H9 (cell line): ENCODE data around the gene DSCAM. TPM values are rescaled to one million over a fixed set of nuclear protein-coding genes. Genes with fewer than 3 reads are reported as not detected.

Experiments used
- DNase-seq: peaks from one replicate; pipeline ENCODE4 v3.0.0-alpha.2; 2017
- H2AFZ ChIP-seq: one replicate; pipeline ENCODE4 v1.6.1; 2013; ENCODE audit warnings: mild to moderate bottlenecking, low read length, control low read depth, moderate library complexity
- H2AK5ac ChIP-seq: 2 replicates; pipeline ENCODE4 v1.6.1; 2013; ENCODE audit warnings: low read length, control low read depth, mixed read lengths; ENCODE audit not compliant: insufficient read length
- H2BK120ac ChIP-seq: one replicate; pipeline ENCODE4 v1.6.1; 2013; ENCODE audit warnings: low read depth, mild to moderate bottlenecking, low read length, control low read depth, inconsistent platforms; ENCODE audit not compliant: poor library complexity, severe bottlenecking
- H2BK12ac ChIP-seq: 2 replicates; pipeline ENCODE4 v1.6.1; 2013; ENCODE audit warnings: low read length, control low read depth, mixed read lengths, low read depth; ENCODE audit not compliant: insufficient read length
- H2BK15ac ChIP-seq: 2 replicates; pipeline ENCODE4 v1.6.1; 2013; ENCODE audit warnings: low read depth, low read length, control low read depth
- H2BK20ac ChIP-seq: one replicate; pipeline ENCODE4 v1.6.1; 2013; ENCODE audit warnings: low read depth, mild to moderate bottlenecking, low read length, control low read depth, inconsistent platforms; ENCODE audit not compliant: poor library complexity, severe bottlenecking
- H2BK5ac ChIP-seq: 2 replicates; pipeline ENCODE4 v1.6.1; 2013; ENCODE audit warnings: low read length, control low read depth, mixed read lengths; ENCODE audit not compliant: insufficient read length
- H3K14ac ChIP-seq: 2 replicates; pipeline ENCODE4 v1.6.1; 2013; ENCODE audit warnings: low read length, control low read depth; ENCODE audit not compliant: insufficient read depth
- H3K18ac ChIP-seq: 2 replicates; pipeline ENCODE4 v1.6.1; 2013; ENCODE audit warnings: low read depth, mild to moderate bottlenecking, mixed read lengths, low read length, control low read depth; ENCODE audit not compliant: insufficient read length
- H3K23ac ChIP-seq: 2 replicates; pipeline ENCODE4 v1.6.1; 2013; ENCODE audit warnings: low read length, control low read depth, mixed read lengths, low read depth; ENCODE audit not compliant: insufficient read length
- H3K23me2 ChIP-seq: 2 replicates; pipeline ENCODE4 v1.6.1; 2013; ENCODE audit warnings: low read depth, mild to moderate bottlenecking, mixed read lengths, low read length, control low read depth; ENCODE audit not compliant: insufficient read length, poor library complexity, severe bottlenecking
- H3K27ac ChIP-seq: 2 replicates; pipeline ENCODE4 v1.5.1; 2013; ENCODE audit warnings: low read length, control low read depth, mixed read lengths, low read depth; ENCODE audit not compliant: insufficient read length
- H3K27me3 ChIP-seq: 2 replicates; pipeline ENCODE4 v1.6.1; 2013; ENCODE audit warnings: low read length, control low read depth, inconsistent platforms; ENCODE audit not compliant: insufficient read depth
- H3K4ac ChIP-seq: 2 replicates; pipeline ENCODE4 v1.6.1; 2013; ENCODE audit warnings: low read depth, mild to moderate bottlenecking, control low read depth, inconsistent platforms, low read length, moderate library complexity
- H3K4me1 ChIP-seq: 2 replicates; pipeline ENCODE4 v1.6.1; 2013; ENCODE audit warnings: low read length, control low read depth, inconsistent platforms; ENCODE audit not compliant: insufficient read depth
- H3K4me2 ChIP-seq: 2 replicates; pipeline ENCODE4 v1.6.1; 2013; ENCODE audit warnings: low read length, control low read depth, mixed read lengths; ENCODE audit not compliant: insufficient read length, insufficient read depth
- H3K56ac ChIP-seq: 2 replicates; pipeline ENCODE4 v1.6.1; 2013; ENCODE audit warnings: low read depth, mild to moderate bottlenecking, mixed read lengths, low read length, control low read depth; ENCODE audit not compliant: insufficient read length
- H3K79me1 ChIP-seq: 2 replicates; pipeline ENCODE4 v1.6.1; 2013; ENCODE audit warnings: low read depth, mild to moderate bottlenecking, moderate library complexity, low read length, control low read depth, inconsistent platforms; ENCODE audit not compliant: insufficient read depth, poor library complexity, severe bottlenecking
- H3K79me2 ChIP-seq: 2 replicates; pipeline ENCODE4 v1.6.1; 2013; ENCODE audit warnings: low read length, control low read depth, inconsistent platforms; ENCODE audit not compliant: insufficient read depth
- H3K9ac ChIP-seq: 2 replicates; pipeline ENCODE4 v1.6.1; 2013; ENCODE audit warnings: low read length, control low read depth, mixed read lengths; ENCODE audit not compliant: insufficient read length; ENCODE audit errors: extremely low read depth
- H3K9me3 ChIP-seq: one replicate; pipeline ENCODE4 v1.6.1; 2013; ENCODE audit warnings: low read depth, low read length, inconsistent platforms; ENCODE audit not compliant: control insufficient read depth
- H3T11ph ChIP-seq: one replicate; pipeline ENCODE4 v1.6.1; 2013; ENCODE audit warnings: mild to moderate bottlenecking, low read length, control low read depth, inconsistent platforms
- H4K20me1 ChIP-seq: one replicate; pipeline ENCODE4 v1.6.1; 2013; ENCODE audit not compliant: control insufficient read depth, insufficient read length, insufficient read depth
- H4K5ac ChIP-seq: 2 replicates; pipeline ENCODE4 v1.6.1; 2013; ENCODE audit warnings: low read depth, mild to moderate bottlenecking, mixed read lengths, low read length, control low read depth; ENCODE audit not compliant: insufficient read length
- H4K8ac ChIP-seq: replicated peaks from 2 replicates; pipeline ENCODE4 v1.6.1; 2013; ENCODE audit warnings: low read length, control low read depth, mixed read lengths, low read depth; ENCODE audit not compliant: insufficient read length
- H4K91ac ChIP-seq: 2 replicates; pipeline ENCODE4 v1.6.1; 2013; ENCODE audit warnings: low read depth, mild to moderate bottlenecking, moderate library complexity, mixed read lengths, low read length, control low read depth; ENCODE audit not compliant: insufficient read length
- H3K27ac Mint-ChIP-seq, 3 experiments: 2 replicates in 2 of 3; 3 replicates in 1 of 3; pipeline ENCODE4 v1.8.0; 2020 to 2021; ENCODE audit warnings: mixed read lengths in 3 of 3, mild to moderate bottlenecking in 1 of 3, moderate library complexity in 1 of 3
- H3K27me3 Mint-ChIP-seq: 2 replicates; pipeline ENCODE4 v1.8.0; 2021; ENCODE audit warnings: low read depth, mild to moderate bottlenecking, moderate library complexity, mixed read lengths
- H3K36me3 Mint-ChIP-seq, 3 experiments: 2 replicates in 2 of 3; 3 replicates in 1 of 3; pipeline ENCODE4 v1.8.0; 2020 to 2021; ENCODE audit warnings: low read depth in 3 of 3, mixed read lengths in 3 of 3; ENCODE audit not compliant: insufficient read depth in 1 of 3
- H3K4me1 Mint-ChIP-seq, 2 experiments: 2 replicates each; pipeline ENCODE4 v1.8.0; 2020; ENCODE audit warnings: mixed read lengths in 2 of 2
- H3K4me3 Mint-ChIP-seq, 2 experiments: 2 replicates in 1 of 2; 3 replicates in 1 of 2; pipeline ENCODE4 v1.8.0; 2020 to 2021; ENCODE audit warnings: mild to moderate bottlenecking in 2 of 2, mixed read lengths in 2 of 2, moderate library complexity in 1 of 2
- H3K9me3 Mint-ChIP-seq, 2 experiments: 2 replicates in 1 of 2; 3 replicates in 1 of 2; pipeline ENCODE4 v1.8.0; 2020; ENCODE audit warnings: mild to moderate bottlenecking in 2 of 2, mixed read lengths in 2 of 2, moderate library complexity in 1 of 2
- CTCF ChIP-seq: fragments of 200-600 bp; sonication (generic); conservative IDR thresholded peaks from 3 replicates; pipeline ENCODE4 v1.8.0; 2021; ENCODE audit warnings: antibody characterized with exemption, mild to moderate bottlenecking
- WGBS: extraction: QIAGEN DNeasy Blood & Tissue Kit; methylation state at CpG from one replicate; pipeline ENCODE4 v1.1.7; 2013; ENCODE audit warnings: missing lambda C conversion rate, low lambda C conversion rate, mixed read lengths; ENCODE audit not compliant: insufficient read length; ENCODE audit errors: extremely low coverage; 5-methylcytosine and 5-hydroxymethylcytosine counted together
- total RNA-seq: library from RNA; stranded (reverse); gene quantifications from 2 replicates; pipeline ENCODE4 v1.2.1, GENCODE V29; 2021

Gene DSCAM
- total RNA-seq, 1 experiment from 2014 or later = 0.17 TPM

GRCh38 chr21:40345711-40346321 is 501.1 kb downstream of the DSCAM start:
- H3K27me3 Mint-ChIP-seq = no peaks in the 10 kb centered on the region; the same call in 1 of the 2 replicates
- H3K27ac Mint-ChIP-seq = no peak overlapping the region
- no peak overlapping the region for H3K56ac ChIP-seq

More at GRCh38 chr21:40345711-40346321, 501.1 kb downstream of the DSCAM start:
- Histone ChIP-seq H3K4me2 (no peak overlapping the region), H3K4me1 (no peaks in the 10 kb centered on the region), H3K18ac (no peak overlapping the region), H3K23ac (no peak overlapping the region), H3K14ac (no peak overlapping the region), H3K4ac (no peak overlapping the region), H2AFZ (no peak overlapping the region), H2BK120ac (no peak overlapping the region), H4K5ac (no peak overlapping the region), H3K27me3 (no peaks in the 10 kb centered on the region), H4K20me1 (no peaks in the 10 kb centered on the region), H2BK20ac (no peak overlapping the region), H2AK5ac (no peak overlapping the region), H3K79me2 (no peaks in the 10 kb centered on the region), H3K9me3 (no peaks in the 10 kb centered on the region), H3K9ac (no peak overlapping the region), H2BK12ac (no peak overlapping the region), H3K27ac (no peak overlapping the region), H4K91ac (no peak overlapping the region), H2BK15ac (no peak overlapping the region), H3K23me2 (no peaks in the 10 kb centered on the region), H2BK5ac (no peak overlapping the region), H3K79me1 (no peaks in the 10 kb centered on the region), H4K8ac (no peak overlapping the region), H3T11ph (no peak overlapping the region)
- Mint-ChIP-seq H3K4me3 (no peak overlapping the region), H3K9me3 (no peaks in the 10 kb centered on the region; a peak in 1 of 5 replicates), H3K4me1 (0 out of 4 replicates have a peak, but pooled peaks cover 2 to 3% of the 10 kb centered on the region in 2 experiments), H3K36me3 (no peaks in the 10 kb centered on the region; a peak in 1 of 7 replicates)
- no peak for DNase-seq
- WGBS = no CpG with 5 or more reads among the region's 9 CpGs
- TF ChIP-seq CTCF = no peak
